Cardiac muscle cell (in vitro differentiated cells and primary cell): ENCODE results near the gene ADAMTSL3. TPM values are rescaled to one million over a fixed set of nuclear protein-coding genes. Genes with fewer than 3 reads are reported as not detected.

Experiments used
- DNase-seq, 2 donors: peaks; one replicate each; pipeline versions ENCODE4 v3.0.0 to v3.0.0-alpha.2; 2010 to 2017; ENCODE audit warnings: low read depth in 1 of 2, low spot score in 1 of 2
- H3K27ac ChIP-seq: fragments of 200-600 bp; sonication (generic); 2 replicates; pipeline ENCODE4 v1.5.1; 2016
- H3K27me3 ChIP-seq: fragments of 200-600 bp; sonication (generic); 2 replicates; pipeline ENCODE4 v1.6.0; 2016; ENCODE audit warnings: control low read depth
- H3K36me3 ChIP-seq: fragments of 200-600 bp; sonication (generic); 2 replicates; pipeline ENCODE4 v1.5.1; 2016; ENCODE audit warnings: control low read depth
- H3K4me1 ChIP-seq: fragments of 200-600 bp; sonication (generic); 2 replicates; pipeline ENCODE4 v1.8.1; 2017; ENCODE audit warnings: low read depth, mild to moderate bottlenecking, mixed run types
- H3K4me3 ChIP-seq: fragments of 200-600 bp; sonication (generic); 2 replicates; pipeline ENCODE4 v1.5.1; 2016; ENCODE audit warnings: mild to moderate bottlenecking
- H3K9me3 ChIP-seq: fragments of 200-600 bp; sonication (generic); 2 replicates; pipeline ENCODE4 v1.5.1; 2017; ENCODE audit warnings: low read depth, mild to moderate bottlenecking, control low read depth
- CTCF ChIP-seq: IDR thresholded peaks from 2 replicates; pipeline ENCODE4 v1.5.1; 2012; ENCODE audit warnings: low read depth, mild to moderate bottlenecking, low read length
- polyA plus RNA-seq: library from polyadenylated mRNA; unstranded; fragments of >200 nt; fragmentation: Nextera tagmentation; extraction: Ambion mirVana; gene quantifications from 2 replicates; pipeline ENCODE4 v1.2.1, GENCODE V29; 2016
- total RNA-seq: library from RNA; depleted of rRNA; stranded (reverse); fragments of >200 nt; gene quantifications from 2 replicates; pipeline ENCODE4 v1.2.3, GENCODE V29; 2016

ADAMTSL3 gene
- total and polyA plus RNA-seq, 2 experiments from 2014 or later: 0.83 to 2.0 TPM

DNA sequence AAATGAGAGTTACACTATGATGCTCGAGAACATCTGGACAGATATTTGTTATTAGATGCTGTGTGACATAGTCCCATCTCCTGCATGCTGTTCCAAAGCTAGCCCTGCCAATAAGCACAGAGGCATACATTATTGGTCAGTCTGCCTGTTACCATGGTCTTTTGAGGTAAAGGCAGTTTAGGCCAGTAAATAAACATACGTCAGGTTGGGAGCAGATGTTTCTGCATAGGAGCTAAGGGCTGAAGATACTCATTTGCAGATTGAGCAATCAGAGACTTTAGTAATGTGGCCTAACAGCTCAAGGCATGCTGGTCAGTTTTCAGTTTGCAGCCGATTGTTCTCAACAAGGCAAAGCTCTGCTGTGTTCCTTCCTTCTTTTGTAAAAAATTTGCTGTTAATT is 192.9 kb downstream of the ADAMTSL3 start:
- Histone ChIP-seq H3K36me3 (no peaks in the 10 kb centered on the region), H3K27ac (no peak overlapping the region), H3K27me3 (peaks cover 4% of the 10 kb centered on the region), H3K4me3 (no peak overlapping the region), H3K4me1 (no peaks in the 10 kb centered on the region), H3K9me3 (no peaks in the 10 kb centered on the region)
- TF ChIP-seq CTCF: no peak
- DNase-seq: peak in 1 of 2 donors; percentile 94

- H3K4me1 ChIP-seq: no peaks in the 10 kb centered on the region
- no peaks in the 10 kb centered on the region for H3K9me3 ChIP-seq
- DNase-seq: peak in 1 of 2 donors; percentile 95
- H3K27me3 ChIP-seq: peaks cover 4% of the 10 kb centered on the region
- no peak overlapping the region for H3K27ac ChIP-seq
- no peaks in the 10 kb centered on the region for H3K36me3 ChIP-seq
- H3K4me3 ChIP-seq: no peak overlapping the region
- no peak for TF ChIP-seq CTCF
These were observed 194.6 kb downstream of the ADAMTSL3 start for GRCh38 chr15:83848315-83849050.

DNA sequence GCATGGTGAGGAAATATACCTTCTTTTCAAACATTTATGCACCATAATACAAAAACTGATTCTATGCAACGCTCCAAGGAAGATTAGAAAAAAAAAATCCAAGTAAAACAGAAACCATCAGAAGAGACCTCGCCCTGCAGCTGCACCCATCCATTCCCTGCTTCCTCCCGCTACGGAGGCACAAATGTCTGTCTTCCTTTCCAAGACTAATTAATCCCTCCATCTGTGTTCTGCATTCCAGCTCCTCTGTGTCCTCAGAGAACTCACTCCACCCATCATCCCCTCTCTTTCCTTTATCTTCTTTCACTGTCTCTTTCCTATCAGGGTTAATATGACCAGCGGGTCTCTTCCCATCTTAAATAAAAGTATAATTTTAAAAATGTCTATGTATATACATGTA is 196.1 kb downstream of the ADAMTSL3 start:
- H3K4me3 ChIP-seq: no peak overlapping the region
- H3K9me3 ChIP-seq: no peaks in the 10 kb centered on the region
- no peaks in the 10 kb centered on the region for H3K36me3 ChIP-seq
- H3K27me3 ChIP-seq: peaks cover 4% of the 10 kb centered on the region
- DNase-seq: no peak
- no peaks in the 10 kb centered on the region for H3K4me1 ChIP-seq
- no peak overlapping the region for H3K27ac ChIP-seq
- no peak for TF ChIP-seq CTCF

- Histone ChIP-seq H3K4me3 (no peak overlapping the region), H3K9me3 (no peaks in the 10 kb centered on the region), H3K27ac (no peak overlapping the region), H3K4me1 (no peaks in the 10 kb centered on the region), H3K27me3 (peaks cover 4% of the 10 kb centered on the region), H3K36me3 (no peaks in the 10 kb centered on the region)
- DNase-seq: no peak
- TF ChIP-seq CTCF: no peak
These were observed 196.8 kb downstream of the ADAMTSL3 start for GRCh38 chr15:83850501-83851245.

- Histone ChIP-seq H3K27ac (no peak overlapping the region), H3K36me3 (no peaks in the 10 kb centered on the region), H3K4me1 (no peaks in the 10 kb centered on the region), H3K27me3 (peaks cover 4% of the 10 kb centered on the region), H3K4me3 (no peak overlapping the region), H3K9me3 (no peaks in the 10 kb centered on the region)
- DNase-seq: no peak
- TF ChIP-seq CTCF: no peak
These were observed 199.3 kb downstream of the ADAMTSL3 start for GRCh38 chr15:83853232-83853631.
